Psoas muscle (tissue), 8 donors: ENCODE measurements around the gene DEFB114. TPM values are rescaled to one million over a fixed set of nuclear protein-coding genes. Genes with fewer than 3 reads are reported as not detected.

ENCODE experiments used
- ATAC-seq, 4 donors: fragments of 200-7000 bp; cut with Tn5 transposase; one replicate each; pipeline ENCODE4 v1.9.1; 2020; ENCODE audit warnings: moderate library complexity in 3 of 4, mild to moderate bottlenecking in 2 of 4
- DNase-seq, 2 donors: peaks; one replicate each; pipeline ENCODE4 v3.0.0-alpha.2; 2020
- H3K27ac ChIP-seq: fragments of 200-600 bp; one replicate; pipeline ENCODE4 v1.8.0; 2022
- H3K27me3 ChIP-seq, 3 donors: fragments of 200-600 bp in 1 of 3; one replicate each; pipeline versions ENCODE4 v1.6.1 to v1.8.0; 2013 to 2022; ENCODE audit warnings: low read length in 2 of 3, mild to moderate bottlenecking in 2 of 3, moderate library complexity in 1 of 3; ENCODE audit not compliant: insufficient read depth in 3 of 3
- H3K36me3 ChIP-seq, 2 donors: fragments of 200-600 bp in 1 of 2; one replicate each; pipeline versions ENCODE4 v1.6.1 to v1.8.0; 2013 to 2022; ENCODE audit warnings: low read depth in 1 of 2, mild to moderate bottlenecking in 1 of 2, moderate library complexity in 1 of 2; ENCODE audit not compliant: insufficient read depth in 1 of 2
- H3K4me1 ChIP-seq: fragments of 200-600 bp; one replicate; pipeline ENCODE4 v1.8.0; 2022
- H3K4me3 ChIP-seq: fragments of 200-600 bp; one replicate; pipeline ENCODE4 v1.8.0; 2022; ENCODE audit warnings: mild to moderate bottlenecking
- H3K9me3 ChIP-seq: fragments of 200-600 bp; one replicate; pipeline ENCODE4 v1.8.0; 2022
- CTCF ChIP-seq: fragments of 200-600 bp; IDR thresholded peaks from one replicate; pipeline ENCODE4 v1.8.0; 2022; ENCODE audit warnings: antibody characterized with exemption
- WGBS, 3 donors: extraction: QIAGEN DNeasy Blood & Tissue Kit; methylation state at CpG; one replicate each; pipeline versions ENCODE4 v1.1.6 to v1.1.7; 2013; 5-methylcytosine and 5-hydroxymethylcytosine counted together
- intact Hi-C, 2 donors: fragments of 100-400 bp; cut with DNase I; formaldehyde crosslinking; loops; one replicate each; pipeline versions ENCODE4 v1.11.0 to v1.14.2; 2022
- polyA plus RNA-seq, 3 donors: library from polyadenylated mRNA; stranded (reverse); fragments of 200-250 nt; gene quantifications; one replicate each; pipeline ENCODE4 v1.2.3, GENCODE V29; 2013
- total RNA-seq, 4 donors: library from RNA; stranded (reverse); fragmentation: NEBNext Ultra II Directional in 2 of 4; extraction: Animal tissue kit (Norgen Biotek cat#: 25700) in 2 of 4; gene quantifications; one replicate each; pipeline versions ENCODE4 v1.2.1 to v1.2.4, GENCODE V29; 2021 to 2023
- donor health status: healthy with polysubstance abuse.
- donor health status: DM: no; HTN: no; CAD: no; lungs with moderate emphysema.
- donor health status: Bipolar disorder and iron deficiency.
- donor health status: healthy.
- donor health status: DM: yes; HTN: yes; CAD: no.
- donor health status: DM: no; HTN: no; CAD: no.
- donor health status: DM: no; HTN: no; CAD: no.
- donor health status: DM: yes; HTN: yes; CAD: no.

Gene DEFB114
- total and polyA plus RNA-seq, 7 donors = not detected

GRCh38 chr6:49919935-49920644, 43.9 kb downstream of the DEFB114 start:
- H3K9me3 ChIP-seq = no peaks in the 10 kb centered on the region
- 87 to 89% (median 88%) methylated on average over 5 of the region's 5 CpGs for WGBS, 3 donors
- ATAC-seq = no peak

GRCh38 chr6:49919261-49919660, 44.7 kb downstream of the DEFB114 start:
- Histone ChIP-seq H3K27ac (no peak overlapping the region), H3K27me3 (no peaks in the 10 kb centered on the region), H3K4me1 (peaks cover 7% of the 10 kb centered on the region), H3K4me3 (no peak overlapping the region), H3K9me3 (no peaks in the 10 kb centered on the region), H3K36me3 (no peaks in the 10 kb centered on the region)
- no peak for DNase-seq
- ATAC-seq = no peak
- 66 to 77% (median 69%) methylated on average over 4 of the region's 4 CpGs for WGBS, 3 donors
- intact Hi-C loops = no loop called here
- no peak for TF ChIP-seq CTCF

More at GRCh38 chr6:49919935-49920644, 43.9 kb downstream of the DEFB114 start:
- no peak for TF ChIP-seq CTCF
- no peak overlapping the region for H3K27ac ChIP-seq
- H3K4me3 ChIP-seq = no peak overlapping the region
- intact Hi-C loops = no loop called here
- no peaks in the 10 kb centered on the region for H3K4me1 ChIP-seq
- H3K36me3 ChIP-seq = no peaks in the 10 kb centered on the region
- no peaks in the 10 kb centered on the region for H3K27me3 ChIP-seq
- DNase-seq = no peak

- whole genome bisulfite sequencing, 3 donors = 63 to 76% (median 72%) methylated on average over 2 of the region's 2 CpGs
- intact Hi-C loops = no loop called here
- no peaks in the 10 kb centered on the region for H3K9me3 ChIP-seq
- ATAC-seq = no peak
- no peak overlapping the region for H3K27ac ChIP-seq
- TF ChIP-seq CTCF = no peak
- no peaks in the 10 kb centered on the region for H3K36me3 ChIP-seq
- H3K4me1 ChIP-seq = peaks cover 11% of the 10 kb centered on the region
- no peak overlapping the region for H3K4me3 ChIP-seq
- H3K27me3 ChIP-seq = no peaks in the 10 kb centered on the region
- no peak for DNase-seq
Measured at GRCh38 chr6:49918787-49919186, 45.2 kb downstream of the DEFB114 start.

- Histone ChIP-seq H3K9me3 (no peaks in the 10 kb centered on the region), H3K27ac (peak overlapping the region; percentile 60), H3K27me3 (no peaks in the 10 kb centered on the region), H3K36me3 (no peaks in the 10 kb centered on the region), H3K4me1 (peaks cover 13% of the 10 kb centered on the region), H3K4me3 (no peak overlapping the region)
- ATAC-seq = peak; percentile 91 to 99 (median 97)
- intact Hi-C loops = no loop called here
- no peak for TF ChIP-seq CTCF
- DNase-seq = peak in 1 of 2 donors; percentile 34
- 9 to 13% (median 11%) methylated on average over 3 of the region's 3 CpGs for WGBS, 3 donors
Measured at GRCh38 chr6:49915035-49915434, 48.9 kb downstream of the DEFB114 start.
